ENCODE data around the gene SUSD6. TPM values are rescaled to one million over a fixed set of nuclear protein-coding genes. Genes with fewer than 3 reads are reported as not detected.

The SUSD6 gene
- total and polyA plus RNA-seq, 4 donors = 16.0 to 75.1 (median 61.0) TPM

- H3K27me3 ChIP-seq (ENCODE audit: control insufficient read depth in 3 of 3, insufficient read depth in 3 of 3, low read length in 2 of 3) = no peaks in the 10 kb centered on the region
These were observed 142.5 kb downstream of the SUSD6 start for GRCh38 chr14:69753860-69754259.

DNA sequence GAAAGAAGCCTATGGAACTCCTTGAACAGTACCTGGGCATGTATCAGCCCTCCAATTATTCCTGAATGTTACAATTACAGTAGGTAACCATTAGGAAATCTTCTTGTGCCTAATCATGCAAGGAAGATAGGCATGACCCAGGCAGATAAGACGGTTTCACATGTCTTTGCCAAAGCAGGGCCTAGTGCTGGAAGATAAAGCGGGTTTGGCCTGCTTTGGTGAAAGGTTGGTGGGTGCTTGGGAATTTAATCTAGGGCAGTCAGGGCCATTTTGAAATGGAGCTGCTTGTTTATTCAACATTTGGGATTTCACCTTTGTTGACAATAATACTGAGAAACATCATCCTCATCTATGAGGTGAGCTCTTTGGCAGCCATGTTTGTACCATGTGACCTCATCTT is 143.1 kb downstream of the SUSD6 start:
- ATAC-seq (ENCODE audit: insufficient read depth, low FRiP score) (no peak), DNase-seq (no peak)
- Histone ChIP-seq H3K27me3 (ENCODE audit: control insufficient read depth in 3 of 3, insufficient read depth in 3 of 3, low read length in 2 of 3) (no peaks in the 10 kb centered on the region), H3K36me3 (ENCODE audit: control insufficient read depth in 4 of 4, insufficient read depth in 4 of 4, low read length in 4 of 4) (no peaks in the 10 kb centered on the region), H3K27ac (ENCODE audit: low read depth in 1 of 2, low read length in 1 of 2) (no peak overlapping the region), H3K9ac (ENCODE audit: insufficient read depth in 1 of 2, low read length in 2 of 2) (no peak overlapping the region), H3K4me1 (ENCODE audit: control insufficient read depth in 5 of 5, insufficient read depth in 5 of 5, low read length in 5 of 5) (no peaks in the 10 kb centered on the region), H3K4me3 (no peak overlapping the region), H3K9me3 (ENCODE audit: control insufficient read depth in 4 of 4, insufficient read depth in 3 of 4, low read length in 3 of 4) (no peaks in the 10 kb centered on the region)
- TF ChIP-seq CTCF (IDR thresholded peaks at IDR 0.05; ENCODE audit: control extremely low read depth, extremely low read depth) = no peak
- 72 to 96% methylated on average over 2 of the region's 2 CpGs for WGBS, 2 donors

More at GRCh38 chr14:69753860-69754259, 142.5 kb downstream of the SUSD6 start:
- H3K4me3 ChIP-seq = no peak overlapping the region
- 91 to 97% methylated on average over 1 of the region's 1 CpG for WGBS, 2 donors
- H3K4me1 ChIP-seq (ENCODE audit: control insufficient read depth in 5 of 5, insufficient read depth in 5 of 5, low read length in 5 of 5) = no peaks in the 10 kb centered on the region
- H3K9me3 ChIP-seq (ENCODE audit: control insufficient read depth in 4 of 4, insufficient read depth in 3 of 4, low read length in 3 of 4) = no peaks in the 10 kb centered on the region
- no peaks in the 10 kb centered on the region for H3K36me3 ChIP-seq (ENCODE audit: control insufficient read depth in 4 of 4, insufficient read depth in 4 of 4, low read length in 4 of 4)
- DNase-seq = no peak
- no peak for TF ChIP-seq CTCF (IDR thresholded peaks at IDR 0.05; ENCODE audit: control extremely low read depth, extremely low read depth)
- no peak overlapping the region for H3K9ac ChIP-seq (ENCODE audit: insufficient read depth in 1 of 2, low read length in 2 of 2)
- no peak for ATAC-seq (ENCODE audit: insufficient read depth, low FRiP score)
- H3K27ac ChIP-seq (ENCODE audit: low read depth in 1 of 2, low read length in 1 of 2) = no peak overlapping the region

DNA sequence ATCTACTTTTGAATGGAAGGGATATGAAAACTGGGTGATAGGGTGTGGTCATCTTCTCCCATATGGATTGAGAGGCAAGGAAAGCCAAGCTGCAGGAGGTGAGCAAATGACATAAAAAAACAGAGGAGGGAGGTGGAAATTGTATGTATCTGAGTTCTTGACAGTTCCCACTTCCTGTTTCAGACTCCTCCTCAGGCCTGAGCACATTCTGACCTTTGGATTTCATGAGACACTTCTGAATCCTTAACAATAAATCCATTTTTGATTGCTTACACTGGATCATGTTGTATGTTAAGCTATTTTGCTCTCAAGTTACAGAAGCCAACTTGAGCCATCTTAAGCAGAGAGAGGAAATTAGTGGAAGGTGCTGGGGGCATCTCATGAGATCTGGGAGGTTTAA is 143.9 kb downstream of the SUSD6 start:
- H3K9me3 ChIP-seq (ENCODE audit: control insufficient read depth in 4 of 4, insufficient read depth in 3 of 4, low read length in 3 of 4) = no peaks in the 10 kb centered on the region
- no peak overlapping the region for H3K27ac ChIP-seq (ENCODE audit: low read depth in 1 of 2, low read length in 1 of 2)
- ATAC-seq (ENCODE audit: insufficient read depth, low FRiP score) (no peak), DNase-seq (no peak)
- H3K4me1 ChIP-seq (ENCODE audit: control insufficient read depth in 5 of 5, insufficient read depth in 5 of 5, low read length in 5 of 5) = no peaks in the 10 kb centered on the region
- TF ChIP-seq CTCF (IDR thresholded peaks at IDR 0.05; ENCODE audit: control extremely low read depth, extremely low read depth) = no peak
- H3K27me3 ChIP-seq (ENCODE audit: control insufficient read depth in 3 of 3, insufficient read depth in 3 of 3, low read length in 2 of 3) = no peaks in the 10 kb centered on the region
- H3K36me3 ChIP-seq (ENCODE audit: control insufficient read depth in 4 of 4, insufficient read depth in 4 of 4, low read length in 4 of 4) = no peaks in the 10 kb centered on the region
- H3K9ac ChIP-seq (ENCODE audit: insufficient read depth in 1 of 2, low read length in 2 of 2) = no peak overlapping the region
- no peak overlapping the region for H3K4me3 ChIP-seq

- peaks cover 0 to 1% (median 0%) of the 10 kb centered on the region in 5 donors for H3K4me1 ChIP-seq (ENCODE audit: control insufficient read depth in 5 of 5, insufficient read depth in 5 of 5, low read length in 5 of 5)
- no peak for DNase-seq
- no peak for TF ChIP-seq CTCF (IDR thresholded peaks at IDR 0.05; ENCODE audit: control extremely low read depth, extremely low read depth)
- H3K9me3 ChIP-seq (ENCODE audit: control insufficient read depth in 4 of 4, insufficient read depth in 3 of 4, low read length in 3 of 4) = no peaks in the 10 kb centered on the region
- no peak overlapping the region for H3K27ac ChIP-seq (ENCODE audit: low read depth in 1 of 2, low read length in 1 of 2)
- no peaks in the 10 kb centered on the region for H3K36me3 ChIP-seq (ENCODE audit: control insufficient read depth in 4 of 4, insufficient read depth in 4 of 4, low read length in 4 of 4)
- H3K4me3 ChIP-seq = no peak overlapping the region
- H3K27me3 ChIP-seq (ENCODE audit: control insufficient read depth in 3 of 3, insufficient read depth in 3 of 3, low read length in 2 of 3) = no peaks in the 10 kb centered on the region
- ATAC-seq (ENCODE audit: insufficient read depth, low FRiP score) = no peak
- H3K9ac ChIP-seq (ENCODE audit: insufficient read depth in 1 of 2, low read length in 2 of 2) = no peak overlapping the region
- WGBS, 2 donors = 64 to 81% methylated on average over 2 of the region's 2 CpGs
These were observed 144.4 kb downstream of the SUSD6 start for GRCh38 chr14:69755784-69756183.
